CD4-positive, alpha-beta T cell treated with Interleukin-12 subunit alpha and Interleukin-12 subunit beta, for 1 hour (primary cell): ENCODE data around the gene OR5D13.

Experiments used
- DNase-seq: peaks from one replicate; pipeline ENCODE4 v3.0.0-alpha.2; 2020

Gene OR5D13, protein sequence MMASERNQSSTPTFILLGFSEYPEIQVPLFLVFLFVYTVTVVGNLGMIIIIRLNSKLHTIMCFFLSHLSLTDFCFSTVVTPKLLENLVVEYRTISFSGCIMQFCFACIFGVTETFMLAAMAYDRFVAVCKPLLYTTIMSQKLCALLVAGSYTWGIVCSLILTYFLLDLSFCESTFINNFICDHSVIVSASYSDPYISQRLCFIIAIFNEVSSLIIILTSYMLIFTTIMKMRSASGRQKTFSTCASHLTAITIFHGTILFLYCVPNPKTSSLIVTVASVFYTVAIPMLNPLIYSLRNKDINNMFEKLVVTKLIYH

GRCh38 chr11:55773138-55773537, at the start of gene OR5D13:
TSS of gene OR5D13 (plus strand) at chr11:55773438. CDS start at chr11:55773438, 0 bp downstream.
- no peak for DNase-seq

DNA sequence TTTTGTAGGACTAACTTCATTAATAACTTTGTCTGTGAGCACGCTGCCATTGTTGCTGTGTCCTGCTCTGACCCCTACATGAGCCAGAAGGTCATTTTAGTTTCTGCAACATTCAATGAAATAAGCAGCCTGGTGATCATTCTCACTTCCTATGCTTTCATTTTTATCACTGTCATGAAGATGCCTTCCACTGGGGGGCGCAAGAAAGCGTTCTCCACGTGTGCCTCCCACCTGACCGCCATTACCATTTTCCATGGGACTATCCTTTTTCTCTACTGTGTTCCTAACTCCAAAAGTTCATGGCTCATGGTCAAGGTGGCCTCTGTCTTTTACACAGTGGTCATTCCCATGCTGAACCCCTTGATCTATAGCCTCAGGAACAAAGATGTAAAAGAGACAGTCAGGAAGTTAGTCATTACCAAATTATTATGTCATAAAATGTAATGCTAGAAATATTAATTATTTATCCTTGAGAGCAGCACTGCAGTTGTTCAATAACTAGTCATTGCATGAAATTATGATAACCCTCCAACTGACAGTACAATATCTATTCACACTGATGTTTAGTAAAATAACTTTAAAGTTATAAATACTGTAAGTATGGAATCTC, 46.4 kb upstream of the OR5D13 start:
- DNase-seq, result no peak

DNA sequence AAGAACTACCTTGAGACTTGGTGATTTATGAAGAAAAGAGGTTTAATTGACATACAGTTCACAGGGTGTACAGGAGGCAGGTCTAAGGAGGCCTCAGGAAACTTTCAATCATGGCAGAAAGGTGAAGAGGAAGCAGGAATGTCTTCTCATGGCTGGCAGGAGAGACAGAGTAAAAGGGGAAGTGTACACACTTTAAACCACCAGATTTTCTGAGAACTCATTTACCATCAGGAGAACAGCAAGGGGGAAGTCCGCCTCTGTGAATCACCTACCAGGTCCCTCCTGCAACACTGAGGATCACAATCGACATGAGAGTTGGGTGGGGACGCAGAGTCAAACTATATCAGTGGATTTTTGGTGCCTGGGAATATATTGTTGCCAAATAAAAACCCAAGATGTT, 40.3 kb upstream of the OR5D13 start:
- DNase-seq, result no peak

DNA sequence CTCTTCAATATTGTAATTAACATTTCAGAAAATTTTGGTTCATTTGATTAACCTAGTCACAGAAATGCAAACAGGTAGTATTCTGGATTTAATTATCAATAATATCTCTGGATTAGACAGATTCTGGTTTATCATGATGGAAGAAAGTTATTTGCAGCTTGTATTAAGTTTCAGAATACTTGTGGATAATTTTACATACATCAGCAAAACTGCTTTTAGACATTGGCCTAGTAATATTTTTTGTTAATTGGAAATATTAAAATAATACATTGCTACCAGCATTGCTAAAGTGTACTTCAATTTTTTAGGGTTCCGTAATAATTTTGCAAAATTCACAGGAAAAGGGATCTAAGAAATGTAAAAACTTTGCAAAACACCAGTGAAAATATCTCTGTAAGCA, 18.4 kb downstream of the OR5D13 start:
- DNase-seq, result no peak

DNA sequence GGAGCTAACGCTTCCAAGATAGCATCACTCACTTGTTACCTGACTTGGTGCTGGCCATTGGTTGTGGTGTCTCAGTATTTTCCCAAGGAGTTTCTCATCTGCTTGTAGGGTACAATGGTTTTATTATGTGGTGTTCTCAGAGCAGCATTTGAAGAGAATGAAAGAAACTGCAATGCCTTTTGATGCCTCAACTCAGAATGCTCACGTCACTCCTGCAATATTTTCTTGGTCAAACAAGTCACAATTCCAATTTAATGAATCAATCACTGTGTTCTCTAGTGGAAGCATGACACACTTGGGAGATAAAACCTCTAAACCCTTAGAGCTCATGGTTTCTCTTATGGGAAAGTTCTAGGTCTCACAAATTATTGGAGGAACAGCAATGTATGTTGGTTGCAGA, 20.1 kb downstream of the OR5D13 start:
- DNase-seq, result no peak

DNA sequence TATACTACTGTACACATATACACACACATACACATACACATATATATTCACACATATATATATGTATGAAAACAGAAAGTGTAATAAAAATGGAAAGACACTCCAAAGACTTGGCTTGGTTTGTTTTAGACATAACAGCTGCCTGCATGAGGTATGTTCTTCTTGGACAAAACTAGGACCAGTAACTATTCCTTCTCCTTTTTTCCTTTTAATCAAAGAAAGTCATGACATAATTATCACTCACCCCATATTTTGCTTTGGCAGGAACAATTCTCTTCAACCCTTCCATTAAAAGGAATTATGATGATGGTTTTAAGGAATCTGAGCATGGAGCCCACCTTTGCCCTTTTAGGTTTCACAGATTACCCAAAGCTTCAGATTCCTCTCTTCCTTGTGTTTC, 22.0 kb downstream of the OR5D13 start, which contains the start of gene OR5D14:
TSS of gene OR5D14 (plus strand) at position 301 of the 400 bp plus-strand sequence. CDS start at position 301, 0 bp downstream.
- DNase-seq, result no peak

DNA sequence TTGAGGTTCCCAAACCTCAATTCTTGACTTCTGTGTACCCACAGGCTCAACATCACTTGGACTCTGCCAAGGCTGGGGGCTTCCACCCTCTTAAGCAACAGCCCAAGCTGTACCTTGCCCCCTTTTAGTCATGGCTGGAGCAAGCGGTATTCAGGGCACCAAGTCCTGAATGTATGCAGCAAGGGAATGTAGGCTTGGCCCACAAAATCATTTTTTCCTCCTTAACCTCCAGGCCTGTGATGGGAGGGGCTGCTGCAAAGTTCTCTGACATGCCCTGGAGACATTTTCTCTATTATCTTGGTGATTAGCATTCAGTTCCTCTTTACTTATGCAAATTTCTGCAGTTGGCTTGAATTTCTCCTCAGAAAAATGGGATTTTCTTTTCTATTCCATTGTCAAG, 33.0 kb downstream of the OR5D13 start:
- DNase-seq, result no peak

- DNase-seq, result no peak
Measured at GRCh38 chr11:55811067-55811466, 37.8 kb downstream of the OR5D13 start, which contains the start of gene OR5L1. TSS of gene OR5L1 (plus strand) at chr11:55811367. CDS start at chr11:55811467, 100 bp downstream.

DNA sequence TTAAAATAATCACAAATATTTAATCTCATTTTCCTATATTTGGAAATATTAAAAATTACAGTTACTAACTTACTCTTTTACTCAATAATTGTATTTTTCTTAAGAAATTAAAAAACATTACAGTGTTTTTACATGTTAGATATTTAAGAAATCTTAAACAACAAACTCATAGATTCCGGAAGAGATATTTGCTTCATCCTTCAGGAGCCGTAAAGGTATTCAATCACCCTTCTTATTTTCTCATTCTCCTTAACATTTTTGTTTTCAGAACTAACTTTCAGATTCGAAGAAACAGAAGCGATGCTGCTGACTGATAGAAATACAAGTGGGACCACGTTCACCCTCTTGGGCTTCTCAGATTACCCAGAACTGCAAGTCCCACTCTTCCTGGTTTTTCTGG, 46.1 kb downstream of the OR5D13 start, which contains the start of gene OR5D18:
TSS of gene OR5D18 (plus strand) at position 301 of the 400 bp plus-strand sequence. CDS start at position 301, 0 bp downstream.
- DNase-seq, result no peak
